Activated naive CD8-positive, alpha-beta T cell treated with anti-CD3 and anti-CD28 coated beads, Interleukin-2, amount 10 ng/mL, durations not matched to agents 7 days and 5 days (primary cell): ENCODE data around the gene GPC4. TPM values are rescaled to one million over a fixed set of nuclear protein-coding genes. Genes with fewer than 3 reads are reported as not detected.

Experiments
- ATAC-seq: fragments of 150-1000 bp; cut with Tn5 transposase; one replicate; pipeline ENCODE4 v1.10.0; 2021; ENCODE audit warnings: low read depth, moderate library complexity
- POLR2A ChIA-PET: fragments of 350-600 bp; sonication (Branson Sonifier 250); formaldehyde crosslinking; loops from one replicate; lab custom pipeline; 2021; ENCODE audit warnings: antibody characterized with exemption; lab: Charles Lee
- DNase-seq: peaks from one replicate; pipeline ENCODE4 v3.0.0; 2021
- H3K27ac Mint-ChIP-seq: one replicate; pipeline ENCODE4 v1.8.0; 2022; ENCODE audit warnings: mild to moderate bottlenecking, mixed read lengths
- H3K27me3 Mint-ChIP-seq: one replicate; pipeline ENCODE4 v1.8.0; 2022; ENCODE audit warnings: mild to moderate bottlenecking, moderate library complexity, mixed read lengths
- H3K36me3 Mint-ChIP-seq: one replicate; pipeline ENCODE4 v1.8.0; 2021; ENCODE audit warnings: mild to moderate bottlenecking, mixed read lengths
- H3K4me1 Mint-ChIP-seq: one replicate; pipeline ENCODE4 v1.8.0; 2021; ENCODE audit warnings: mixed read lengths
- H3K4me3 Mint-ChIP-seq: one replicate; pipeline ENCODE4 v1.8.0; 2022; ENCODE audit warnings: mild to moderate bottlenecking, moderate library complexity, mixed read lengths
- H3K9me3 Mint-ChIP-seq: one replicate; pipeline ENCODE4 v1.8.0; 2021; ENCODE audit warnings: mixed read lengths
- total RNA-seq, 2 experiments: library from RNA; stranded (reverse); gene quantifications; one replicate each; pipeline ENCODE4 v1.2.3, GENCODE V29; 2021

Gene GPC4
- total RNA-seq, 2 experiments from 2014 or later, result not detected

DNA sequence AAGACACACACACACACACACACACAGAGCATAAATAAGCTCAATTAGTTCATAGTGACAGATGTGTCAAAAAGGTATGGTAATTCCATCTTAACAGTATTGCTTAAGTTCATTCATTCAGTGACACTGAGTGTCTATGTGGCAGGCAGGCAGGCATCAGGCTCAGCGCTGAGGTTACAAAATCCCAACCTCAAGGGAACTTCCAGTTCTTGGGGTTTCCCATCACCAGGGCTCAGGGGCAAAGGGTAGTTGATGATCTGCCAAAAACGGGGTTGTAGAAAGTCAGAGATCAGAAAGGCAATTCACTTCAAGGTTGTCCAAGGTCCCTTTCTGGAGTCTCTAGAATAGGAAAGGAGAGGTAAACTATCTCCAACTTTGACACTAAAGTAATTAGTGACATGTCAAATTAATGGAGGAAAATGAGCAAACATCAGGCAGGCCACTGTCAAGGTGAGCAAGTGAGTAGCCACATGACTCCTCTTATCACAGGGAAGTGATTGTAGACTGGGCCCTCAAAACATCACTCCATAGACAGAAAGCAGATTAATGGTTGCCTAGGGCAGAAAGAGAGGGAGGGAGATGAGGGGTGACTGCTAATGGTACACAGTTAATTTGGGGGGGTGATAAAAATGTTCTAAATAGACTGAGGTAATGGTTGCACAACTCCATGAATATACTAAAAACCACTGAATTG, 41.8 kb downstream of the GPC4 start:
- no peaks in the 10 kb centered on the region for H3K9me3 Mint-ChIP-seq
- ATAC-seq (no peak), DNase-seq (no peak)
- peaks cover 3% of the 10 kb centered on the region for H3K27me3 Mint-ChIP-seq
- no peaks in the 10 kb centered on the region for H3K36me3 Mint-ChIP-seq
- no peak overlapping the region for H3K27ac Mint-ChIP-seq
- no peaks in the 10 kb centered on the region for H3K4me1 Mint-ChIP-seq
- POLR2A ChIA-PET, result no interaction called here
- no peak overlapping the region for H3K4me3 Mint-ChIP-seq

DNA sequence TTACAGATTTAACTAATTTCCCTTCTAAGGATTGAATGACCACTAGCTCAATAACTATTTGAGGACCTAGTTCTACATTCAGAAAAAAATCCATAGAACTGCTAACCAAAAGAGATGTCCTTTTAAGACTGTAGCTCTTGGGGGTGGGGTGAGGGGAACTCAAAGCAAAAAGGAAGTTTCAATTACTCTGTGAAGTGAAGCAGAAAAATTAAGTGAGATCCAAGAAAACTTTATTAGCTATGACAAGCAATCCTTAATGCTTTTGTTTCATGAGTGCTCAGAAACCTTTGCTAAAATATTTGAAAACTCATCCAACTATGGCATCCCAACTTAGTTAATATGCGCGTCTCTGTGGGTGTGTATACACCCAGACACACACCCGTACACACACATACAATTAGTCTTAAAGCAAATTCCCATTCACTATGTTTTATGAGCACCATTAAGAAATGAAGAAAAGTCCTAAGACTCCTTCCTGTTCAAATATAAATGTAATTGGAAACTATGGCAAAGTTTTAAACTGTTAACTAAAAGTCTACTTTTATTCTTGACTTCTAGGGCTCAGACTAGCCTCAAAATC, 44.5 kb downstream of the GPC4 start:
- Mint-ChIP-seq H3K9me3 (no peaks in the 10 kb centered on the region), H3K36me3 (no peaks in the 10 kb centered on the region), H3K27me3 (peaks cover 3% of the 10 kb centered on the region), H3K4me1 (no peaks in the 10 kb centered on the region), H3K4me3 (no peak overlapping the region), H3K27ac (no peak overlapping the region)
- ATAC-seq, result no peak
- POLR2A ChIA-PET, result no interaction called here
- DNase-seq, result no peak

DNA sequence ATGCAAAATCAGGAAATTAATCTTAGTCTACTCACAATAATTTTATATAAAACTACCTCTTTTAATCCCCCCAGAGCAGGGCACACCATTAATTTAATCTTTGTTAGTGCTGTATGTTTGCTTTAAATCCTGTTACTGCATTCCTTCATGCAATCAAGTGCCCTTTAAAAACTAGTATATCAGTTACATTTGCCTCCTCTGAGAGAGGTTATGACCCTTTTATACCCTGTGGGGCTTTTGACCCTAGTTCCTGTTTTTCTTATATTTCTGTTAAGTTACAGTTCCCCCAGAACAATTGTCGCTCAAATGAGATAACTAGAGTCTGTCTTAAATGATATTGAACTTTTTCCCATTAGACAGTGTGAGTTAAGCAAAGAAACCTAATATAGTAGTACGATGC, 46.2 kb downstream of the GPC4 start:
- ATAC-seq, result no peak
- no peak overlapping the region for H3K27ac Mint-ChIP-seq

DNA sequence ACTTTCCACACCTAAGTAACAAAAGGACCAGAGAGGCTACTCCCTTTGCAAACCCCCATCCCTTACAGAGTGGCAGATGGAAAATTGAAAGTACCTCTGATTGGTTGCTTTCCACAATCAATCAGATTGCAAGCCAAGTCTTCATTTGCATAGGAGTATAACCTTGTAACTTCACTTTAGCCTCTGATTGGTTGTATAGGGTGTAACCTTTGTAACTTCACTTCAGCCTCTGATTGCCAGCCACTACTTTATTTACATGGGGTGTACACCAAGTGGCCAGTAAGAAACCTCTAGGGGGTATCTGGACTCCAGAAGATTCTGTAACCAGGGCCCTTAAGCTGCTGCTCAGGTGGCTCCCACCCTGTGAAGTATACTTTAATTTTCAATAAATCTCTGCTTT, 48.6 kb downstream of the GPC4 start:
- Mint-ChIP-seq H3K27me3 (no peaks in the 10 kb centered on the region), H3K36me3 (no peaks in the 10 kb centered on the region), H3K4me1 (no peaks in the 10 kb centered on the region), H3K27ac (no peak overlapping the region), H3K9me3 (no peaks in the 10 kb centered on the region), H3K4me3 (no peak overlapping the region)
- ATAC-seq (no peak), DNase-seq (no peak)
- POLR2A ChIA-PET, result no interaction called here

More for the DNA sequence above, 46.2 kb downstream of the GPC4 start:
- POLR2A ChIA-PET, result no interaction called here
- H3K9me3 Mint-ChIP-seq, result no peaks in the 10 kb centered on the region
- H3K4me3 Mint-ChIP-seq, result no peak overlapping the region
- H3K36me3 Mint-ChIP-seq, result no peaks in the 10 kb centered on the region
- DNase-seq, result no peak
- H3K4me1 Mint-ChIP-seq, result no peaks in the 10 kb centered on the region
- peaks cover under 1% of the 10 kb centered on the region for H3K27me3 Mint-ChIP-seq

DNA sequence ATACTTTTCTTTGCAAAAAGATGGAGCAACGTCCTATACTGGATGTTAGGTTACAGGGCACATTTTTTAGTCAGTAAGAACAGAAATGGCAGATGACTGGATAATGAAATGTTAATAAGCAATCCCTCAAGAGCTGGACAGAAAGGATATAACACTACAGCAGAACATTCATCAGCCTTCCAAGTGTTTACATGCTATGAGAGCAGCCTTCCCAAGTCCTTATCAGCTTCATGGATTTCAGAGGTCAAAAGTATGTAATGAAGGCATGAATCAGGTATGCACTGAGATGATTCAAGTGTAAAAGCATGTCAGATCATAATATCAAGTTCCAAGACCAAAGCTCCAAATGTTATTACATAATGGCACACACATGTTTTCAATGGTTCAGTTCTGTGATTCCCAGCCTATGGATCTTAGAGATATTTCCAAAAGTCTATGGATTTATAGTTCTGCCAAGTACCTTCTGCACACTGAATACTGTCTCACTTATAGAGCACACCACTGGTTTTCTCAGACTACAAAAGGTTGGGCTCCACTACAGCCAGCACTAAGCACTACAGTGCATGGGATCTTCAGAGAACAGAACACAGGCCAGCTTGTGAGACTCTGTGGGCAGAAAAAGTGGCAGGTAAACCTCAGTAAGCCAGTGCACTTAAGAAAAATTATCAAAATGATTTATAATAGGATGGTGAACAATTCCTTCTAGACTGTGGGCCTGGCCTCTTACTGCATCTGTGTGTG, 49.2 kb downstream of the GPC4 start:
- no peaks in the 10 kb centered on the region for H3K4me1 Mint-ChIP-seq
- ATAC-seq, result no peak
- H3K27me3 Mint-ChIP-seq, result no peaks in the 10 kb centered on the region

DNA sequence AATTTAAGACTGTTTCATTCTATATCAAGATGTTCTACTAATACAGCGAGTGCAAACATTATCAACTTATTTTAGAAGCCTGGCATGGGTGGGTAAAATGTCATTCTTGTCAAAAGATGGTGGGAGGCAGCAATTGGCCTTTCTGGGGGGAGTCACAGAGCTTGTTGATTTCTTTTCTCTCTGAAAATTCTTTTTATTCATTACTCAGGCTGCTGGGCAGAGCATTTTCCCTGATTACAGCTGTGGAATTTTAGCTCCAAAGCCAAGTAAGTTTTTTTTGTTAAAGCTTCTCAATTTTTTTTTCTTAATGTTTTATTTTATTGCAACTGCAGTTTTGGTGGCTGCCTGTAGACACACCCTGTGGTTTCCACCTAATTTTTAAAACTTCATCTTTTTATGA, 50.4 kb downstream of the GPC4 start:
- Mint-ChIP-seq H3K4me3 (no peak overlapping the region), H3K4me1 (no peaks in the 10 kb centered on the region), H3K9me3 (no peaks in the 10 kb centered on the region), H3K27ac (no peak overlapping the region), H3K27me3 (no peaks in the 10 kb centered on the region), H3K36me3 (no peaks in the 10 kb centered on the region)
- POLR2A ChIA-PET, result no interaction called here
- ATAC-seq, result no peak
- no peak for DNase-seq

More for the DNA sequence above, 49.2 kb downstream of the GPC4 start:
- DNase-seq, result no peak
- H3K9me3 Mint-ChIP-seq, result no peaks in the 10 kb centered on the region
- no peak overlapping the region for H3K27ac Mint-ChIP-seq
- H3K4me3 Mint-ChIP-seq, result no peak overlapping the region
- H3K36me3 Mint-ChIP-seq, result no peaks in the 10 kb centered on the region
- POLR2A ChIA-PET, result no interaction called here

DNA sequence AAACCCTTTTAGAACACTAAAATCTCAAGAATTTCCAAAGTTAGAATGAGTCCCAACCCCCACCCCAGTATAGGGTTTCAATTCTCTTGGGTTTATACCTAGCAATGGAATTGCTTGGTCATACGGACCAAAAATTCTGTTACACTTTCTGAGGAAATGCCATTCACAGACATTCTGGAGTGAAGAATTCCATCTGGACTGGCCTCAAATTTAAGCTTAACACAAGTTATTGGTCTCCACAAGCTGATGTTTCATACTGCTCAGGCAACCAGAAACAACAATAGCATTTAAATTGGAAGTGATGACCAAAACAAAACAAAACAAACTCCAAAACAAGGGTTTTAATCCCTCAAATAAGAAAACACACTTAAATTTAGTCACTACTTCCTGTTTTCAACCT, 51.1 kb downstream of the GPC4 start:
- no peak overlapping the region for H3K4me3 Mint-ChIP-seq
- ATAC-seq (no peak), DNase-seq (no peak)
- no peaks in the 10 kb centered on the region for H3K9me3 Mint-ChIP-seq
- POLR2A ChIA-PET, result no interaction called here
- no peak overlapping the region for H3K27ac Mint-ChIP-seq
- H3K4me1 Mint-ChIP-seq, result no peaks in the 10 kb centered on the region
- H3K27me3 Mint-ChIP-seq, result no peaks in the 10 kb centered on the region
- no peaks in the 10 kb centered on the region for H3K36me3 Mint-ChIP-seq

DNA sequence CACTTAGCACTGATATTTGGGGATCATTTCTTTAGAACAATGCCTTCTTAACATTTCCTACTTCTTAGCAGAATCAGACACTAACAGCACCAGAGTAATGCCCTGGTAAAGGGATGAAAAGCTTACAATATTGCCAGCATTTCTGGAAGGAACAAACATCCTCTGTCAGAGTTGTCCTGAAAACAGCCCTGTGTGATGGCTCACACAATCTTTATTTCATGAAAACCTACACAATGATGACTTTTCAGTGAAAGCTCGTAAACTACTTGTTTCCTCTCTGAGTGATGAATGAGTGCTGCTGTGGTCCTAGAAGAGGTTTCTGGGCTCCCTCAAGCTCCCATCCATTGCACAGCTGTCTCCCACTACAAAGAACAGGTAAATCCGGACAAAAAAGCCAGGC, 52.8 kb downstream of the GPC4 start:
- ATAC-seq (no peak), DNase-seq (no peak)
- no peaks in the 10 kb centered on the region for H3K4me1 Mint-ChIP-seq
- H3K27me3 Mint-ChIP-seq, result no peaks in the 10 kb centered on the region
- no peak overlapping the region for H3K27ac Mint-ChIP-seq
- no peaks in the 10 kb centered on the region for H3K9me3 Mint-ChIP-seq
- no peak overlapping the region for H3K4me3 Mint-ChIP-seq
- POLR2A ChIA-PET, result no interaction called here
- no peaks in the 10 kb centered on the region for H3K36me3 Mint-ChIP-seq

DNA sequence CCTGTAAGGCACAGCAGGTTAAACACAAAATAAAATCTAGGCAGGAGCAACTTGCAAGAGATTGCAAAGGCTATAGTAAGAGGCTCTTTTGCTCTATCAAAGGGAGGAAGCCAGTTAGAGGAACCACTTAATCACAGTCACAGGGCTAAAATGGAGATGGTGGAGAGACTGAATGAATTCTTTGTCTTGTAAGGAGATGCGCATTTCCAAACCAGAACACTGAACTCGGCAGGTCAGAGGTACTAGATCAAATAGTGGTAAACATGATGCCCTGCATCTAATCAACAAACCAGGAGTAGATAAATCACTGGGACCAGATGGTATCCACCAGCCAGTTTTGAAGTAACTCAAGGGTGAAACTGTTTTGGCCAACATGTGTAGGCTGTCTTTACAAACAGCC, 55.8 kb downstream of the GPC4 start:
- H3K27me3 Mint-ChIP-seq, result no peaks in the 10 kb centered on the region

DNA sequence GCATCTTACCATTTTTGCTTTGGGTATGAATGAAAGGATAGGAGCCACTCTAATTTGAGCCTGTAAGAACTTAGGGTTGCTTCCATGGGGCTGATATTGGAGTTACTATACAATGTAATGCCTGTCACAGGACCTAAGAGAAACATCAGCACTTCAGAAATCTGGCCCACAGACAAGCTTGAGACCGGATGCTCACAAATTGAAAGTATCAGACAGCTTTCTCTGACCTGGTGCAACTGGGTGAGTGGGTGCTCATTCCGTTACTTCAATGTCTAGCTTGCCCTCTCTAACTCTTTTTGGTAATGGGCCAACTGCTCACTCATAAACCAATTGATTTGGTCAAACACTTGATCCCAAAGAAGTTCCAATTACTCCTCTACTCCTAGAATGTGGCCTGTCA, 62.1 kb downstream of the GPC4 start:
- Mint-ChIP-seq H3K27ac (no peak overlapping the region), H3K4me1 (no peaks in the 10 kb centered on the region), H3K9me3 (no peaks in the 10 kb centered on the region), H3K27me3 (peaks cover 3% of the 10 kb centered on the region), H3K4me3 (no peak overlapping the region), H3K36me3 (no peaks in the 10 kb centered on the region)
- POLR2A ChIA-PET, result no interaction called here
- DNase-seq (no peak), ATAC-seq (no peak)

More for the DNA sequence above, 55.8 kb downstream of the GPC4 start:
- Mint-ChIP-seq H3K36me3 (no peaks in the 10 kb centered on the region), H3K4me3 (no peak overlapping the region), H3K27ac (no peak overlapping the region), H3K4me1 (no peaks in the 10 kb centered on the region), H3K9me3 (no peaks in the 10 kb centered on the region)
- DNase-seq (no peak), ATAC-seq (no peak)
- POLR2A ChIA-PET, result no interaction called here

DNA sequence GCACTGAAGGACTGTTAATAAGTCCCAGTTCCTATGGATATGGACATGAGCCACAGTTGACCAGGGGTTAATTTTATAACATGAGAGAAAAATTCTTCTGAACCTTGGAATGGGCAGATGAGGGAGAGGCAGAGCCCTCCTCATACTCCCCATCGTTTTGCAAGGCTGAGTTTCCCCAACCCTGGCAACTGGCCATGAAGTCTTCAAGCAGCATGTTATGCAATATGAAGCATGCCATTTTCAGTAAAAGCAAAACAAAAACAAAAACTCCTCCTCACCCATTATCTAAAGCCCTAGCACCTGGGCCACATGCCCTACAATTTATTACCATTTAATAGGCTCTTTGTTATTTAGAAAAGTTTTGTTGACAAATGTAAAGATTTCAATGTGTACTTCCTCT, 64.5 kb downstream of the GPC4 start:
- ATAC-seq (no peak), DNase-seq (no peak)
- Mint-ChIP-seq H3K4me1 (no peaks in the 10 kb centered on the region), H3K9me3 (no peaks in the 10 kb centered on the region), H3K36me3 (no peaks in the 10 kb centered on the region), H3K27ac (no peak overlapping the region), H3K4me3 (no peak overlapping the region), H3K27me3 (peaks cover 3% of the 10 kb centered on the region)
- POLR2A ChIA-PET, result no interaction called here

DNA sequence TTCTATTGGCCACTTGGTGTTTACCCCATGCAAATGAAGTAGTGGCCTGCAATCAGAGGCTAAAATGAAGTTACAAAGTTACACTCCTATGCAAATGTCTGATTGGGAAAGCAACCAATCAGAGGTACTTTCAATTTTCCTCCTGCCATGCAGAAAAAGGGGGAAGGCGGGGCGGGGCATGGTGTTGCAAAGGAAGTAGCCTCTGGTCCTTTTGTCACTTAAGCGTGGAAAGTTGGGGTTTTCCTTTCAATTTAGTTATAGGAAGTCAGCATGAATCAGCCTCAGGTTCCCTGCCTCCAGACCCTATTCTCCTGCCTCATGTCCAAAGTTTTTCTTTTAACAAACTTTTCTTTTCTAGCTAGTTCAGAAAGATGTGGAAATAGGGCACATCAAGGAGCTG, 69.3 kb downstream of the GPC4 start:
- POLR2A ChIA-PET, result no interaction called here
- Mint-ChIP-seq H3K4me3 (no peak overlapping the region), H3K36me3 (no peaks in the 10 kb centered on the region), H3K4me1 (no peaks in the 10 kb centered on the region), H3K9me3 (no peaks in the 10 kb centered on the region), H3K27ac (no peak overlapping the region), H3K27me3 (peaks cover 3% of the 10 kb centered on the region)
- DNase-seq (no peak), ATAC-seq (no peak)

DNA sequence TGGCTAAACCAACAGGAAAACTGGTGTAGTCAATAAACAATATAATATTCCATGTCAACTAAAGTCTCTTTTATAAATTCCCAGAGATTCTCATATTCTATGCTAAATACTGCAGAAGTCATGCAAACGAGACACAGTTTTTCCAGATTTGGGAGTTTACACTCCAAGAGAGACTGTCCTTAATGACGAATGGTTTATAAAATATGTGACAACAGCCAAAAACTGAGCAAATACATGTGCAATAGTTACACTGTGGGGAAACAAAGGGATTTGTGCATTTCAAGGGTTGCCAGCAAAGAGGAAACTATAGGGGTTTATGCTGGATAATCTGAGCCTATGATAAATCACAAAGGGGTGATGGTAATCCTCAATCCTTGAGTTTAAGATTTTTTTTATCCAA, 75.7 kb downstream of the GPC4 start:
- POLR2A ChIA-PET, result no interaction called here
- Mint-ChIP-seq H3K4me3 (no peak overlapping the region), H3K4me1 (no peaks in the 10 kb centered on the region), H3K9me3 (no peaks in the 10 kb centered on the region), H3K27me3 (no peaks in the 10 kb centered on the region), H3K36me3 (no peaks in the 10 kb centered on the region), H3K27ac (no peak overlapping the region)
- ATAC-seq (no peak), DNase-seq (no peak)

DNA sequence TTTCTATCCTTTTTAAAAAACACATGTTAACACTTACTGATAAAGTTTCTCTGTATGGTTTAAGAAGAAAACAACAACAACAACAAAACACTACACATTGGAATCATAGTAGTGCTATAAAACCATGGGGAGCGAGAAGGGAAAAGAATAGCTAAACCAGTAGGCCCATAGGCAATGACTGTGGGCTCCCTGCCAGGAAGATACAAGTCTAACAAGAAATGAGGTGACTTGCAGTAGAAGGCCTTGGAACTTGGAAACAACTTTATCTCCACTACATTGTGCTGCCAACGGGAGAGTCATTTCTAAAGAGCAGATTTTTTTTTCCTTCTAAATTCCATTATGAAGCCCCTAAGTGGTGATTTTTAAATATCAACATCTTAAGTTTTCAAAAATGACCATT, 78.0 kb downstream of the GPC4 start:
- POLR2A ChIA-PET, result no interaction called here
- Mint-ChIP-seq H3K4me3 (no peak overlapping the region), H3K9me3 (no peaks in the 10 kb centered on the region), H3K27me3 (no peaks in the 10 kb centered on the region), H3K36me3 (no peaks in the 10 kb centered on the region), H3K27ac (no peak overlapping the region), H3K4me1 (no peaks in the 10 kb centered on the region)
- ATAC-seq (no peak), DNase-seq (no peak)
